Activated CD8-positive, alpha-beta T cell treated with anti-CD3 and anti-CD28 coated beads, Interleukin-2, amount 10 ng/mL, durations not matched to agents 7 days and 5 days (primary cell): ENCODE results near the gene ZBTB37. TPM values are rescaled to one million over a fixed set of nuclear protein-coding genes. Genes with fewer than 3 reads are reported as not detected.
A peak's percentile ranks its signal among the peaks of the same experiment; 100 is the strongest.
"Not testable (repeated sequence)": the region's sequence is repeated elsewhere in the genome, so short reads cannot be mapped to it uniquely, and the experiment has no call there.

Source experiments
- ATAC-seq: fragments of 150-1000 bp; cut with Tn5 transposase; one replicate; pipeline ENCODE4 v1.10.0; 2021; ENCODE audit warnings: moderate library complexity
- CTCF ChIA-PET: fragments of 350-600 bp; sonication (Branson Sonifier 250); formaldehyde crosslinking; loops from one replicate; lab custom pipeline; 2021; ENCODE audit warnings: antibody characterized with exemption; lab: Charles Lee
- POLR2A ChIA-PET: fragments of 350-600 bp; sonication (Branson Sonifier 250); formaldehyde crosslinking; loops from one replicate; lab custom pipeline; 2021; ENCODE audit warnings: antibody characterized with exemption; lab: Charles Lee
- DNase-seq: peaks from one replicate; pipeline ENCODE4 v3.0.0-alpha.2; 2020
- H3K27ac Mint-ChIP-seq: one replicate; pipeline ENCODE4 v1.8.0; 2021; ENCODE audit warnings: mild to moderate bottlenecking, mixed read lengths
- H3K27me3 Mint-ChIP-seq: one replicate; pipeline ENCODE4 v1.8.0; 2021; ENCODE audit warnings: low read depth, mixed read lengths
- H3K36me3 Mint-ChIP-seq: one replicate; pipeline ENCODE4 v1.8.0; 2021; ENCODE audit warnings: low read depth, mixed read lengths
- H3K4me1 Mint-ChIP-seq: one replicate; pipeline ENCODE4 v1.8.0; 2021; ENCODE audit warnings: low read depth, mixed read lengths
- H3K4me3 Mint-ChIP-seq: one replicate; pipeline ENCODE4 v1.8.0; 2021; ENCODE audit warnings: mild to moderate bottlenecking, mixed read lengths
- H3K9me3 Mint-ChIP-seq: one replicate; pipeline ENCODE4 v1.8.0; 2022; ENCODE audit warnings: mixed read lengths; ENCODE audit not compliant: insufficient read depth
- total RNA-seq, 2 experiments: library from RNA; stranded (reverse); gene quantifications; one replicate each; pipeline ENCODE4 v1.2.3, GENCODE V29; 2021

ZBTB37 gene
- total RNA-seq, 2 experiments from 2014 or later, result 9.2 to 11.2 TPM

DNA sequence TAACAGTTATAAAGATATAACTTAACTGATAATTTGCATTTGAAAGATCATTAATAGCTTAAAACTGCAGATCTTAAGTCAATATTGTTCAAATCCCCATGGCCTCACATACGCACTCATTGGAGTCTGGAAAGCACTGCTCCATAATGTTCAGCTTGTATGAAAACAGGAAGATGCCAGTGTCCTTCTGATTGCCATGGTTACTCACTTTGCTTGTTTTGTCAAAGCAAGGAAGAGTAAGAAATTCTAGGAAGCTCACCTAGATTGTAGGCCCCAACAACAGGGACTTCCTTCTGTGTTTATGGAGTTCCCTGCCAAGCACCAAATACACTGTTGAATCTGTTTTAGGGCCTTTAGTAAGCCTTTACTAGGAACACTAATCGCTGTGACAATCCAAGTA lies 11.3 kb upstream of the ZBTB37 start:
- H3K9me3 Mint-ChIP-seq, result no peaks in the 10 kb centered on the region
- DNase-seq (no peak), ATAC-seq (no peak)
- H3K27ac Mint-ChIP-seq, result no peak overlapping the region
- peaks cover 54% of the 10 kb centered on the region for H3K36me3 Mint-ChIP-seq
- H3K4me1 Mint-ChIP-seq, result peaks cover 1% of the 10 kb centered on the region
- no peak overlapping the region for H3K4me3 Mint-ChIP-seq
- no peaks in the 10 kb centered on the region for H3K27me3 Mint-ChIP-seq
- ChIA-PET POLR2A (interaction anchor here (0.6 to 0.7 kb wide), 2 partner anchors 11 to 26 kb away, joined by 3 read pairs; partner anchors contain the start of genes GAS5 and ZBTB37), CTCF (interaction anchor here (1.0 to 1.6 kb wide), 2 partner anchors 9 to 12 kb away, joined by 3 to 4 read pairs; partner anchors contain the start of gene ZBTB37)

DNA sequence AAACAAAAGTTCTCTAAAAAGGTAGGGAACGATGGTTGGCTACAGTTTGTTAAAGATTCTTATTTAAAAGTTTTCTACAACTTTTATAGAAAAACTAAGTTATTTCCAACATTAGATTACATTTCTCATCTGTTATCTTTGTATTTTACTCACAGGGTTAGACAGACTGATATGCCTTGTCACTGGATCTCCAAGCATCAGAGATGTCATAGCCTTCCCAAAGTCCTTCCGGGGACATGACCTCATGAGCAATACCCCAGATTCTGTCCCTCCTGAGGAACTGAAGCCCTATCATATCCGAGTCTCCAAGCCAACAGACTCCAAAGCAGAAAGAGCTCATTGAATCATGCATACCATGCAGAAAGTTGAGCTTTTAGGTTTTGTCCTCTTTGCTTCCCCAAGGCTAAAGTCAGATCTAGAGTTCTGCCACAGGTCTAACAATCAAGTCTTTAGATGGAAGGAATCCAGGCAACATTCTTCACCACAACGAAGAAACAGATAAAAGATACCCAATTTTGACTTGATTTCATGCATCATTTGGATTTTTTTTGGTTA lies 10.7 kb upstream of the ZBTB37 start:
- ChIA-PET POLR2A (no interaction called here), CTCF (interaction anchor here (1.0 to 1.6 kb wide), 2 partner anchors 8 to 11 kb away, joined by 3 to 4 read pairs; partner anchors contain the start of gene ZBTB37)
- H3K4me1 Mint-ChIP-seq, result peaks cover 3% of the 10 kb centered on the region
- DNase-seq, result no peak
- no peak overlapping the region for H3K4me3 Mint-ChIP-seq
- H3K9me3 Mint-ChIP-seq, result no peaks in the 10 kb centered on the region
- H3K36me3 Mint-ChIP-seq, result peaks cover 56% of the 10 kb centered on the region
- no peaks in the 10 kb centered on the region for H3K27me3 Mint-ChIP-seq
- peak overlapping the region; percentile 29 for H3K27ac Mint-ChIP-seq
- ATAC-seq, result no peak

DNA sequence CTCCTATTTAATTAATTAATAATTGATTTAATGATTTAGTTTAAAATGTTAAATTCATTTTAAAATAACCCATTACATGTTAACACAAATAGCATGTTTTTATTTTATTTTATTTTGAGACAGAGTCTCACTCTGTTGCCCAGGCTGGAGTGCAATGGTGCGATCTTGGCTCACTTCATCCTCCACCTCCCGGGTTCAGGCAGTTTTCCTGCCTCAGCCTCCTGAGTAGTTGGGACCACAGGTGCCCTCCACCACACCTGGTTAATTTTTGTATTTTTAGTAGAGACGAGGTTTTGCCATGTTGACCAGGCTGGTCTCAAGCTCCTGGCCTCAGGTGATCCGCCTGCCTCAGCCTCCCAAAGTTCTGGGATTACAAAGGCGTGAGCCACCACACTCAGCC lies 8.6 kb upstream of the ZBTB37 start:
- peaks cover 61% of the 10 kb centered on the region for H3K36me3 Mint-ChIP-seq
- DNase-seq, H3K9me3 Mint-ChIP-seq, H3K27ac Mint-ChIP-seq, ATAC-seq, H3K4me3 Mint-ChIP-seq, H3K27me3 Mint-ChIP-seq, CTCF ChIA-PET: not testable (repeated sequence)
- POLR2A ChIA-PET, result interaction anchor here (1.0 kb wide), 1 partner anchor 9 kb away, joined by 3 read pairs; no protein-coding TSS in a partner anchor
- peaks cover 19% of the 10 kb centered on the region for H3K4me1 Mint-ChIP-seq

DNA sequence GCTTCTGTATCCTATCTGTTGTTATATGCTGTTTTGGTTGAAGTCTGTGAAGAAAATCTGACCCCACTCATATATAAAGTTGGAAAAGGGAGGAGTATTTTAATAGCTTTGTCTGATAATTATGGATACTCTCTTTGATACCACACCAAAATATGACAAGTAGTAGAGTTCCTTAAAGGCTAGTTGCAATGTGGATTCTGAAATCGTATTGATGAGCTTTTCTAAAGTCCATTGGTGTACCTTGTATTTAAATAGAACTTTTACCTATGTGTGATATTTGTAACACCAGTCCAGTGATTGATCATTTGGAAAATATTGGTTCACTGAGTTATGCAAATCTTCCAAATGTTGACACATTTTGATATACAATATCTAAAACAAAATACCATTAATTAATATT lies 8.1 kb upstream of the ZBTB37 start:
- no peak for DNase-seq
- Mint-ChIP-seq H3K9me3 (no peaks in the 10 kb centered on the region), H3K4me3 (no peak overlapping the region), H3K27me3 (no peaks in the 10 kb centered on the region), H3K4me1 (peaks cover 24% of the 10 kb centered on the region), H3K36me3 (peaks cover 63% of the 10 kb centered on the region), H3K27ac (no peak overlapping the region)
- ATAC-seq, result no peak
- ChIA-PET POLR2A (interaction anchor here (0.9 to 1.0 kb wide), 2 partner anchors 8 to 9 kb away, joined by 3 to 5 read pairs; no protein-coding TSS in a partner anchor), CTCF (no interaction called here)

DNA sequence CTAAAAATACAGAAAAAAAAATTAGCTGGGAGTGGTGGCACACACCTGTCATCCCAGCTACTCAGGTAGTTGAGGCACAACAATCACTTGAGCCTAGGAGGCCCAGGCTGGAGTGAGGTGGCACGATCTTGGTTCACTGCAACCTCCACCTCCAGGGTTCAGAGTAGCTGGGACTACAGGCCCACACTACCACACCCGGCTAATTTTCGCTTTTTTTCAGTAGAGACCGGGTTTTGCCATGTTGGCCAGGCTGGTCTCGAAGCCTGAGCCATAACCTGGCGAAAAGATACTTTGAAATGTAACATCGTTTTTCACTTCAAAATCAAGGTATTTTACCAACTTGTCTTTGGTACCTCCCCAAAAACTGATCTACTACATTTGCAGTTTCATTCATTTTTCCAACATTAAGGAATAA lies 6.4 kb upstream of the ZBTB37 start:
- ChIA-PET CTCF (no interaction called here), POLR2A (no interaction called here)
- Mint-ChIP-seq H3K36me3 (peaks cover 66% of the 10 kb centered on the region), H3K9me3 (no peaks in the 10 kb centered on the region), H3K27ac (peak overlapping the region; percentile 40), H3K4me3 (no peak overlapping the region), H3K27me3 (no peaks in the 10 kb centered on the region), H3K4me1 (peaks cover 39% of the 10 kb centered on the region)
- peak; percentile 8 for ATAC-seq
- DNase-seq, result no peak

DNA sequence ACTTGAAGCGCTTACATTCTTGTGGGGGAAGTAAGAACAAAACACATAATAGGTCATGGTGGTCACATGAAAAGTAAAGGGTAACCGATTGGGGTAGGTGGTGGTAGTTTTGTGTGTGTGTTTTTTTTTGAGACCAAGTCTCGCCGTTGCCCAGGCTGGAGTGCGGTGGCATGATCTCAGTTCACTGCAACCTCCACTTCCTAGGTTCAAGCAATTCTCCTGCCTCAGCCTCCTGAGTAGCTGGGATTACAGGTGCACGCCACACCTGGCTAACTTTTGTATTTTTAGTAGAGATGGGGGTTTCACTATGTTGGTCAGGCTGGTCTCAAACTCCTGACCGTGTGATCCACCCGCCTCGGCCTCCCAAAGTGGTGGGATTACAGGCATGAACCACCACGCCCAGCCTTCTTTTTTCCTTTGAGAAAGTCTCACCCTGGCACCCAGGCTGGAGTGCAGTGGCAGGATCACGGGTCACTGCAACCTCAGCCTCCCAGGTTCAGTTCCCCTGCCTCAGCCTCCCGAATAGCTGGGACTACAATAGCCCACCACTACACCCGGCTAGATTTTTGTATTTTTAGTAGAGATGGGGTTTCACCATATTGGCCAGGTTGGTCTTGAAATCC lies 5.9 kb upstream of the ZBTB37 start:
- H3K9me3 Mint-ChIP-seq, H3K27me3 Mint-ChIP-seq, DNase-seq, ATAC-seq, CTCF ChIA-PET: not testable (repeated sequence)
- H3K36me3 Mint-ChIP-seq, result peaks cover 71% of the 10 kb centered on the region
- H3K4me3 Mint-ChIP-seq, result peak overlapping the region; percentile 40
- H3K4me1 Mint-ChIP-seq, result peaks cover 41% of the 10 kb centered on the region
- POLR2A ChIA-PET, result interaction anchor here (1.1 to 1.7 kb wide), 3 partner anchors 10 to 39 kb away, joined by 3 to 6 read pairs (median 3); no protein-coding TSS in a partner anchor
- H3K27ac Mint-ChIP-seq, result peak overlapping the region; percentile 40

DNA sequence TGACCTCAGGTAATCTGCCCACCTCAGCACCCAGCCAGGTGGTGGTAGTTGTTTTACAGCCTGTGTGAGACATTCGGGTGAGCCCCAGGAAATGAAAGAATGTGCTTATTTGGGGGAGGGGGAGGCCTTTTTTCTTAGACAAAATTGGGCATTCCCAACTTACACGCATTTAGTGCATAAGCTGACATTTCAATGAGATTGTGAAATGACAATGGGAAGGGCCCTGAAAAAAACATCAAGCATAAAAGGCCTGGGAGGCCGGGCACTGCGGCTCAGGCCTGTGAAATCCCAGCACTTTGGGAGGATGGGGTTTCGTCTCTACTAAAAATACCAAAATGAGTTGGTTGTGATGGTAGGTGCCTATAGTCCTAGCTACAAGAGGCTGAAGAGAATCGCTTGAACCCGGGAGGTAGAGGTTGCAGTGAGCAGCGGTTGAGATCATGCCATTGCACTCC lies 5.4 kb upstream of the ZBTB37 start:
- Mint-ChIP-seq H3K27me3 (no peaks in the 10 kb centered on the region), H3K27ac (no peak overlapping the region), H3K9me3 (no peaks in the 10 kb centered on the region), H3K4me3 (peak overlapping the region; percentile 40), H3K4me1 (peaks cover 41% of the 10 kb centered on the region), H3K36me3 (peaks cover 70% of the 10 kb centered on the region)
- DNase-seq (no peak), ATAC-seq (no peak)
- ChIA-PET CTCF (no interaction called here), POLR2A (interaction anchor here (1.1 to 1.7 kb wide), 3 partner anchors 11 to 39 kb away, joined by 3 to 6 read pairs (median 3); no protein-coding TSS in a partner anchor)

DNA sequence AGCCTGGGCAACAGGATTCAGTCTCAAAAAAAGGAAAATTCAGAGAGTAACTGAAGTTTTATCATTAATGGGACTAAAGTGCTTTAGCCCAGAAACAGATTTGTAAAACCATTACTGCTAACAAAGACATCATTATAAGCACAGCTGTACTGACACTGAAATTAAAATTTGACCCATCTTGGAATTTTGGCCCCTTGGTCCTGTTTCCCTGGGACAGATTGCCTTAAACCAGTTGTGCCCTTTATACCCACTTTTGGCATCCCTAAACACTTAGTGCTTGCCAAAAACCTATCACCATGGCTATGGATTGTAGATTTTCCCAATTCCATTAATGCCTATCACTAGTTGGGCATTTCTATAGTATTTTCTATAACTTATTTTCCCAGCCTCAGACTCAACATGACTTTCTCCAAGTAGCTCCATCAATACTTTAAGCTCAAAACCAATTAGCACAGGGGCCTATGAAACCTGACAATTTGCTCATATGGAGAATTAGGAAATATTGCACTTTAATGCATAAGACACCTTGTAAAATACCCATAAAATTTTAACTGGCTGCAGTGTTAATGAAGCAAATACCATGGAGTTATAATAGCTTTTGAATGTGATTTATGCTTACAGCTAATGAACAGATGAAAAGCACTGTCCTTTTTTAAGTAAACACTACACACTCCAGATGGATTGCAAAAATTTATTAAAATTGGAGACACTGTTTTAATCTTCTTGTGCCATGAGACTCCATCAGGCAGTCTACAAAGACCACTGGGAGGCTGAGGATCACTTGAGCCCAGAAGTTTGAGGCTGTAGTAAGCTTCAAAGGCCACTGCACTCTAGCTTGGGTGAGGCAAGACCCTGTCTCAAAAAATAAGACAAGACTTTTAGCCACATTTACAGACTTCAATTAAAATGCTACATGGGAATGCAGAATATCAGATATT lies 4.7 kb upstream of the ZBTB37 start:
- H3K36me3 Mint-ChIP-seq, result peaks cover 67% of the 10 kb centered on the region
- H3K9me3 Mint-ChIP-seq, result no peaks in the 10 kb centered on the region
- H3K4me1 Mint-ChIP-seq, result peaks cover 41% of the 10 kb centered on the region
- POLR2A ChIA-PET, result interaction anchor here (1.1 to 1.7 kb wide), 3 partner anchors 11 to 40 kb away, joined by 3 to 6 read pairs (median 3); no protein-coding TSS in a partner anchor
- DNase-seq, result no peak
- no peaks in the 10 kb centered on the region for H3K27me3 Mint-ChIP-seq
- peak overlapping the region; percentile 67 for H3K27ac Mint-ChIP-seq
- CTCF ChIA-PET, result interaction anchor here (0.6 to 1.1 kb wide), 4 partner anchors 20 to 354 kb away, joined by 3 to 4 read pairs (median 3); no protein-coding TSS in a partner anchor
- no peak for ATAC-seq
- H3K4me3 Mint-ChIP-seq, result peak overlapping the region; percentile 89

DNA sequence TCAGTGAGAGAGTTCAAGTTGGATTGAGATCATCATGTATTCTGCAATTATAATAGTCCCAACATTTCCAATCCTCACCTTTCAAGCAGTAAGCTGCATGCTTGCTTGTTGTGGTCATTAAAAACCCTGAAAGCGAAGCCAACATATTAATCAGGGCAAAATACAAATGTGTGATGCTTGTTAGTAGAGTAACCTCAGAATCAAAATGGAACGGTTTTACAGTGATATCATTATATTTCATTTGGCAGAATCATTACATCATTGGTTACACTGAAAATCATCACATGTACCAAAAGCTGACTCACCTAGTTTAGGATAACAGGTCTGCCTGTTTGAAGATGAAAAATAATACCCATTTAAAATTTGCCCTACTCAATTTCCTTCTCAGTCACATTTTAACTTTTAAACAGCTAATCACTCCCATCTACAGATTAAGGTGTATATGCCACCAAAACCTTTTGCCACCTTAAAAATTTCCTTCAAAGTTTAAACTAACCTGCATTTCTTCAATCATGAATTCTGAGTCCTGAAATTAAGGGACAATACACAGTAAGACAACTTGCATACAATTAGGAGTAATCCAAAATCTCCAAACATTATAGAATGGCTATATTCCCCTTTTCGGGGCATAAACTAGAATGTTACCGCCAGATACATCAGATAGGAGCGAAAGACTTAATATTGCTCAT lies 3.9 kb upstream of the ZBTB37 start:
- peaks cover 48% of the 10 kb centered on the region for H3K4me1 Mint-ChIP-seq
- no peaks in the 10 kb centered on the region for H3K9me3 Mint-ChIP-seq
- DNase-seq (no peak), ATAC-seq (no peak)
- H3K27me3 Mint-ChIP-seq, result no peaks in the 10 kb centered on the region
- CTCF ChIA-PET, result interaction anchor here (0.6 to 1.6 kb wide), 3 partner anchors 19 to 435 kb away, joined by 3 to 6 read pairs (median 4); no protein-coding TSS in a partner anchor
- peaks cover 67% of the 10 kb centered on the region for H3K36me3 Mint-ChIP-seq
- POLR2A ChIA-PET, result interaction anchor here (0.7 to 1.7 kb wide), 2 partner anchors 12 to 40 kb away, joined by 3 to 6 read pairs; no protein-coding TSS in a partner anchor
- peak overlapping the region; percentile 89 for H3K4me3 Mint-ChIP-seq
- H3K27ac Mint-ChIP-seq, result peak overlapping the region; percentile 67

DNA sequence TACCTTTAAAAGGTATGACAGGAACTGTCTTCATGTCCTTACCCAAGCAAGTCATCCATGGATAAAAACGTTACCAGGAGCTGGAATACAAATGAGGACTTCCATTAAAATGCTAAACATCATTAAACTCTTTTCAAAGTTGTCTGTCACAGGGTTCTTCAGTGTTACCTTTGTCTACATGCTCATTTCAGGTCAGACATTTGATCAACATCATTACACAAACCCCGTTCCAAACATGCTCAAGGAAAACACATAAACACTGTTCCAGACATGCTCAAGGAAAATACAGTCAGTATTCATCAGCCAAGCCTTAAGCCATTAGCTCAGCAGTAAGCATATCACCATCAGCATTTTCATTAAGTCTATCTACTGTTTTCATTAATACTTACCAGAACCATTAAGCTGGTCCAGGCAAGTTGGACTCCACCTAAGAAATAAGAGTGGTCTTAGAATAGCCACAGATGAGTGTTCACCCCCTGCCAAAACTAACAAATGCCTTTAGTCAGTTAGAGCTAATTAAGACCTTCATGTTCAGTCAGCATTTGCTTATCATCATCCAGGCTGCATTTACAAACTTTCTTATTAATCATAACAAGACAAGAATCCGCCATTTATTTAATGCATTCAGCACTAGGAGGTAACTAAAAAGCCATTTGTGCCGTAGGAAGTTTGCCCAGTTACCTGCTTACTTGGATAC lies 2.6 kb upstream of the ZBTB37 start:
- CTCF ChIA-PET, result interaction anchor here (0.8 to 1.6 kb wide), 3 partner anchors 8 to 436 kb away, joined by 3 to 6 read pairs (median 3); no protein-coding TSS in a partner anchor
- Mint-ChIP-seq H3K27ac (peak overlapping the region; percentile 94), H3K9me3 (no peaks in the 10 kb centered on the region), H3K27me3 (no peaks in the 10 kb centered on the region), H3K36me3 (peaks cover 65% of the 10 kb centered on the region), H3K4me1 (peaks cover 59% of the 10 kb centered on the region), H3K4me3 (peak overlapping the region; percentile 89)
- DNase-seq (no peak), ATAC-seq (no peak)
- POLR2A ChIA-PET, result interaction anchor here (0.7 to 4.6 kb wide), 3 partner anchors 9 to 41 kb away, joined by 3 to 36 read pairs (median 4); partner anchors contain the start of genes CENPL and DARS2
